Prostate gland (tissue), 2 donors: ENCODE data around the gene SKIL.

Experiments used
- POLR2A ChIP-seq: fragments of 450-650 bp; IDR thresholded peaks from one replicate; pipeline ENCODE4 v1.6.1; 2016; ENCODE audit warnings: antibody characterized with exemption, mild to moderate bottlenecking
- POLR2AphosphoS5 ChIP-seq: sonication (generic); formaldehyde crosslinking; IDR thresholded peaks from one replicate; pipeline ENCODE4 v1.6.1; 2017; ENCODE audit warnings: antibody characterized with exemption
- TF ChIP-seq, protein P1 (sequence below), 4 experiments: fragments of 200-600 bp in 2 of 4; fragments of 450-650 bp in 2 of 4; sonication (generic) in 2 of 4; IDR thresholded peaks; 1 replicate in 3 of 4; 2 replicates in 1 of 4; pipeline ENCODE4 v1.5.1; 2016 to 2019; ENCODE audit warnings: antibody characterized with exemption in 4 of 4, mild to moderate bottlenecking in 2 of 4, moderate library complexity in 2 of 4

- TF ChIP-seq, protein P1, sequence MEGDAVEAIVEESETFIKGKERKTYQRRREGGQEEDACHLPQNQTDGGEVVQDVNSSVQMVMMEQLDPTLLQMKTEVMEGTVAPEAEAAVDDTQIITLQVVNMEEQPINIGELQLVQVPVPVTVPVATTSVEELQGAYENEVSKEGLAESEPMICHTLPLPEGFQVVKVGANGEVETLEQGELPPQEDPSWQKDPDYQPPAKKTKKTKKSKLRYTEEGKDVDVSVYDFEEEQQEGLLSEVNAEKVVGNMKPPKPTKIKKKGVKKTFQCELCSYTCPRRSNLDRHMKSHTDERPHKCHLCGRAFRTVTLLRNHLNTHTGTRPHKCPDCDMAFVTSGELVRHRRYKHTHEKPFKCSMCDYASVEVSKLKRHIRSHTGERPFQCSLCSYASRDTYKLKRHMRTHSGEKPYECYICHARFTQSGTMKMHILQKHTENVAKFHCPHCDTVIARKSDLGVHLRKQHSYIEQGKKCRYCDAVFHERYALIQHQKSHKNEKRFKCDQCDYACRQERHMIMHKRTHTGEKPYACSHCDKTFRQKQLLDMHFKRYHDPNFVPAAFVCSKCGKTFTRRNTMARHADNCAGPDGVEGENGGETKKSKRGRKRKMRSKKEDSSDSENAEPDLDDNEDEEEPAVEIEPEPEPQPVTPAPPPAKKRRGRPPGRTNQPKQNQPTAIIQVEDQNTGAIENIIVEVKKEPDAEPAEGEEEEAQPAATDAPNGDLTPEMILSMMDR (IDR thresholded peaks at IDR 0.05), result no peak
- no peak for TF ChIP-seq POLR2A
- no peak for TF ChIP-seq POLR2AphosphoS5
Observed at GRCh38 chr3:170372190-170372879, 14.8 kb downstream of the SKIL start.
